Neural crest cell (in vitro differentiated cells): ENCODE data around the gene CLDN4. TPM values are rescaled to one million over a fixed set of nuclear protein-coding genes. Genes with fewer than 3 reads are reported as not detected.
"Not testable (repeated sequence)": the region's sequence is repeated elsewhere in the genome, so short reads cannot be mapped to it uniquely, and the experiment has no call there.

Experiments used
- DNase-seq: peaks from one replicate; pipeline ENCODE4 v3.0.0; 2021; ENCODE audit warnings: low read depth, mixed read lengths, low spot score
- H3K27ac Mint-ChIP-seq: one replicate; pipeline ENCODE4 v1.8.0; 2021; ENCODE audit warnings: mild to moderate bottlenecking, mixed read lengths; ENCODE audit not compliant: unreplicated experiment
- H3K27me3 Mint-ChIP-seq: 2 replicates; pipeline ENCODE4 v1.8.0; 2021; ENCODE audit warnings: low read depth, mild to moderate bottlenecking, mixed read lengths
- H3K36me3 Mint-ChIP-seq: 2 replicates; pipeline ENCODE4 v1.8.0; 2021; ENCODE audit warnings: low read depth, mild to moderate bottlenecking, mixed read lengths
- H3K4me1 Mint-ChIP-seq: 2 replicates; pipeline ENCODE4 v1.8.0; 2021; ENCODE audit warnings: mixed read lengths
- H3K4me3 Mint-ChIP-seq: one replicate; pipeline ENCODE4 v1.8.0; 2021; ENCODE audit warnings: mild to moderate bottlenecking, mixed read lengths
- H3K9me3 Mint-ChIP-seq: 2 replicates; pipeline ENCODE4 v1.8.0; 2021; ENCODE audit warnings: mixed read lengths
- CTCF ChIP-seq: fragments of 200-600 bp; sonication (generic); conservative IDR thresholded peaks from 2 replicates; pipeline ENCODE4 v1.5.0; 2021; ENCODE audit warnings: antibody characterized with exemption, mild to moderate bottlenecking
- total RNA-seq: library from RNA; stranded (reverse); gene quantifications from 2 replicates; pipeline ENCODE4 v1.2.1, GENCODE V29; 2021

CLDN4 gene
- total RNA-seq, 1 donor from 2014 or later = 0.47 TPM

GRCh38 chr7:73831834-73832651 is 1.2 kb downstream of the CLDN4 start:
- Mint-ChIP-seq H3K27me3 (peaks cover 6% of the 10 kb centered on the region), H3K36me3 (no peaks in the 10 kb centered on the region), H3K4me1 (peaks cover 33% of the 10 kb centered on the region), H3K9me3 (no peaks in the 10 kb centered on the region), H3K27ac (peak overlapping the region; percentile 81), H3K4me3 (peak overlapping the region; percentile 31)
- no peak for TF ChIP-seq CTCF
- DNase-seq = no peak

GRCh38 chr7:73832806-73833205 is 2.0 kb downstream of the CLDN4 start:
- Mint-ChIP-seq H3K4me1 (peaks cover 27% of the 10 kb centered on the region), H3K9me3 (no peaks in the 10 kb centered on the region), H3K27me3 (peaks cover 6% of the 10 kb centered on the region), H3K27ac (no peak overlapping the region), H3K36me3 (no peaks in the 10 kb centered on the region), H3K4me3 (no peak overlapping the region)
- no peak for DNase-seq
- TF ChIP-seq CTCF = no peak

GRCh38 chr7:73833251-73833919 is 2.6 kb downstream of the CLDN4 start:
- no peak for DNase-seq
- no peak for TF ChIP-seq CTCF
- Mint-ChIP-seq H3K9me3 (no peaks in the 10 kb centered on the region), H3K4me1 (peaks cover 23% of the 10 kb centered on the region), H3K4me3 (no peak overlapping the region), H3K36me3 (no peaks in the 10 kb centered on the region), H3K27me3 (peaks cover 6% of the 10 kb centered on the region), H3K27ac (no peak overlapping the region)

- no peak for DNase-seq
- TF ChIP-seq CTCF = no peak
- no peak overlapping the region for H3K4me3 Mint-ChIP-seq
- H3K4me1 Mint-ChIP-seq = peaks cover 16% of the 10 kb centered on the region
- no peaks in the 10 kb centered on the region for H3K36me3 Mint-ChIP-seq
- no peak overlapping the region for H3K27ac Mint-ChIP-seq
- H3K9me3 Mint-ChIP-seq = no peaks in the 10 kb centered on the region
- peaks cover 3% of the 10 kb centered on the region for H3K27me3 Mint-ChIP-seq
Observed at GRCh38 chr7:73834626-73835191, 3.9 kb downstream of the CLDN4 start.

- not testable (repeated sequence) for H3K27me3 Mint-ChIP-seq, H3K9me3 Mint-ChIP-seq, H3K4me1 Mint-ChIP-seq, H3K36me3 Mint-ChIP-seq, H3K27ac Mint-ChIP-seq, DNase-seq, H3K4me3 Mint-ChIP-seq
Observed at GRCh38 chr7:73837167-73837566, 6.4 kb downstream of the CLDN4 start.

GRCh38 chr7:73838642-73839041 is 7.8 kb downstream of the CLDN4 start:
- H3K9me3 Mint-ChIP-seq = no peaks in the 10 kb centered on the region
- no peak for DNase-seq
- H3K36me3 Mint-ChIP-seq = no peaks in the 10 kb centered on the region
- H3K4me3 Mint-ChIP-seq = no peak overlapping the region
- no peaks in the 10 kb centered on the region for H3K27me3 Mint-ChIP-seq
- no peak for TF ChIP-seq CTCF
- H3K27ac Mint-ChIP-seq = no peak overlapping the region
- peaks cover under 1% of the 10 kb centered on the region for H3K4me1 Mint-ChIP-seq
